Endothelial cell of umbilical vein (primary cell): ENCODE measurements around the gene ZNF232.
"Not testable (repeated sequence)": the region's sequence is repeated elsewhere in the genome, so short reads cannot be mapped to it uniquely, and the experiment has no call there.

ENCODE experiments used
- EZH2 ChIP-seq: IDR thresholded peaks from 2 replicates; pipeline ENCODE4 v1.6.1; 2012; ENCODE audit warnings: borderline replicate concordance, low read depth, mild to moderate bottlenecking, moderate library complexity, low read length, inconsistent platforms; ENCODE audit not compliant: severe bottlenecking
- JUN ChIP-seq: IDR thresholded peaks from 2 replicates; pipeline ENCODE4 v1.6.1; 2011; ENCODE audit warnings: borderline replicate concordance, low read depth; ENCODE audit not compliant: insufficient read length, insufficient read depth
- MYC ChIP-seq: IDR thresholded peaks from one replicate; pipeline ENCODE4 v1.6.1; 2011; ENCODE audit warnings: mild to moderate bottlenecking, low read depth, low read length
- POLR2A ChIP-seq: IDR thresholded peaks from 2 replicates; pipeline ENCODE4 v1.6.1; 2012; ENCODE audit warnings: low read depth, mild to moderate bottlenecking, control low read depth, low read length
- POLR2AphosphoS5 ChIP-seq: IDR thresholded peaks from 2 replicates; pipeline ENCODE4 v1.6.1; 2012; ENCODE audit warnings: low read depth, mild to moderate bottlenecking, control low read depth, low read length, moderate library complexity; ENCODE audit not compliant: insufficient read depth
- TF ChIP-seq, protein P1 (sequence below), 2 donors: IDR thresholded peaks; 1 replicate in 1 of 2; 2 replicates in 1 of 2; pipeline ENCODE4 v1.5.1; 2011; ENCODE audit warnings: low read length in 2 of 2, mild to moderate bottlenecking in 2 of 2, moderate library complexity in 2 of 2, control low read depth in 1 of 2, inconsistent platforms in 1 of 2, low read depth in 1 of 2; ENCODE audit not compliant: insufficient read depth in 1 of 2; ENCODE audit errors: extremely low read depth in 1 of 2
- TF ChIP-seq, protein P2 (sequence below): IDR thresholded peaks from 2 replicates; pipeline ENCODE4 v1.6.1; 2011; ENCODE audit not compliant: insufficient read depth, insufficient read length

DNA sequence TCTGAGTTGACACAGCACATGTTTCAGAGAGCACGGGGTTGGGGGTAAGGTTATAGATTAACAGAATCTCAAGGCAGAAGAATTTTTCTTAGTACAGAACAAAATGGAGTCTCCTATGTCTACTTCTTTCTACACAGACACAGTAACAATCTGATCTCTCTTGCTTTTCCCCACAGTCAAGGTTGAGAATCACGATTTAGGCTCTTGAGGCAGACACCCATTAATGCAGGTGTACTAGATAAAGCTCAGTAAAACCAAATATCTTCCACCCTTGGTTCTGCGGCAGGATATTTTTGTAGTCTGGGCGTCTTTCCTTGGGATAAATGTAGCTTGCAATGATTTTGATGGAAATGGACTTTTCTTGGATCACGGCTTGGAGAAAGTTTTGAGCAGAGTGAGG lies 36.2 kb downstream of the ZNF232 start:
- TF ChIP-seq, protein P1, sequence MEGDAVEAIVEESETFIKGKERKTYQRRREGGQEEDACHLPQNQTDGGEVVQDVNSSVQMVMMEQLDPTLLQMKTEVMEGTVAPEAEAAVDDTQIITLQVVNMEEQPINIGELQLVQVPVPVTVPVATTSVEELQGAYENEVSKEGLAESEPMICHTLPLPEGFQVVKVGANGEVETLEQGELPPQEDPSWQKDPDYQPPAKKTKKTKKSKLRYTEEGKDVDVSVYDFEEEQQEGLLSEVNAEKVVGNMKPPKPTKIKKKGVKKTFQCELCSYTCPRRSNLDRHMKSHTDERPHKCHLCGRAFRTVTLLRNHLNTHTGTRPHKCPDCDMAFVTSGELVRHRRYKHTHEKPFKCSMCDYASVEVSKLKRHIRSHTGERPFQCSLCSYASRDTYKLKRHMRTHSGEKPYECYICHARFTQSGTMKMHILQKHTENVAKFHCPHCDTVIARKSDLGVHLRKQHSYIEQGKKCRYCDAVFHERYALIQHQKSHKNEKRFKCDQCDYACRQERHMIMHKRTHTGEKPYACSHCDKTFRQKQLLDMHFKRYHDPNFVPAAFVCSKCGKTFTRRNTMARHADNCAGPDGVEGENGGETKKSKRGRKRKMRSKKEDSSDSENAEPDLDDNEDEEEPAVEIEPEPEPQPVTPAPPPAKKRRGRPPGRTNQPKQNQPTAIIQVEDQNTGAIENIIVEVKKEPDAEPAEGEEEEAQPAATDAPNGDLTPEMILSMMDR (IDR thresholded peaks at IDR 0.05; ENCODE audit: extremely low read depth in 1 of 2, insufficient read depth in 1 of 2, low read depth in 1 of 2, low read length in 2 of 2), result not testable (repeated sequence)
- TF ChIP-seq JUN, POLR2AphosphoS5, EZH2, POLR2A, MYC: not testable (repeated sequence)
- TF ChIP-seq, protein P2, sequence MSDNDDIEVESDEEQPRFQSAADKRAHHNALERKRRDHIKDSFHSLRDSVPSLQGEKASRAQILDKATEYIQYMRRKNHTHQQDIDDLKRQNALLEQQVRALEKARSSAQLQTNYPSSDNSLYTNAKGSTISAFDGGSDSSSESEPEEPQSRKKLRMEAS, result not testable (repeated sequence)
